Osteoblast (primary cell): ENCODE measurements around the gene ADAM15. TPM values are rescaled to one million over a fixed set of nuclear protein-coding genes. Genes with fewer than 3 reads are reported as not detected.

Source experiments
- DNase-seq: peaks from one replicate; pipeline ENCODE4 v3.0.0; 2011; ENCODE audit warnings: low spot score, mixed read lengths; ENCODE audit not compliant: insufficient read length; ENCODE audit errors: missing footprints
- H2AFZ ChIP-seq: 2 replicates; pipeline ENCODE4 v1.6.0; 2011; ENCODE audit warnings: mild to moderate bottlenecking, low read length
- H3K27ac ChIP-seq: 2 replicates; pipeline ENCODE4 v1.5.1; 2011; ENCODE audit warnings: mild to moderate bottlenecking, low read depth, low read length, moderate library complexity
- H3K27me3 ChIP-seq: 2 replicates; pipeline ENCODE4 v1.6.0; 2012; ENCODE audit warnings: mild to moderate bottlenecking, control low read depth, inconsistent platforms, low read length, moderate library complexity; ENCODE audit not compliant: insufficient read depth
- H3K36me3 ChIP-seq: 2 replicates; pipeline ENCODE4 v1.5.1; 2011; ENCODE audit warnings: mild to moderate bottlenecking, low read length, control low read depth, moderate library complexity; ENCODE audit not compliant: insufficient read depth
- H3K4me1 ChIP-seq: 2 replicates; pipeline ENCODE4 v1.5.1; 2011; ENCODE audit warnings: mild to moderate bottlenecking, low read length, control low read depth, moderate library complexity; ENCODE audit not compliant: insufficient read depth
- H3K4me2 ChIP-seq: 2 replicates; pipeline ENCODE4 v1.6.0; 2011; ENCODE audit warnings: mild to moderate bottlenecking, low read length; ENCODE audit not compliant: insufficient read depth
- H3K4me3 ChIP-seq: fragments of 200-600 bp; sonication (generic); 3 replicates; pipeline ENCODE4 v1.5.1; 2012; ENCODE audit warnings: mild to moderate bottlenecking, low read length, inconsistent platforms; ENCODE audit not compliant: insufficient read depth
- H3K79me2 ChIP-seq: 2 replicates; pipeline ENCODE4 v1.6.0; 2012; ENCODE audit warnings: mild to moderate bottlenecking, low read length, control low read depth, inconsistent platforms; ENCODE audit not compliant: insufficient read depth
- H3K9me3 ChIP-seq: 2 replicates; pipeline ENCODE4 v1.5.1; 2011; ENCODE audit warnings: low read depth, low read length, control low read depth
- H4K20me1 ChIP-seq: 2 replicates; pipeline ENCODE4 v1.6.0; 2012; ENCODE audit warnings: mild to moderate bottlenecking, low read length, control low read depth; ENCODE audit not compliant: insufficient read depth
- total RNA-seq: library from RNA; depleted of rRNA; stranded (reverse); fragments of >200 nt; gene quantifications from 2 replicates; pipeline ENCODE4 v1.2.3, GENCODE V29; 2012
- TF ChIP-seq, protein P1 (sequence below): IDR thresholded peaks from 2 replicates; pipeline ENCODE4 v1.5.1; 2011; ENCODE audit warnings: mild to moderate bottlenecking, low read depth, low read length, moderate library complexity; ENCODE audit errors: extremely low read depth

The ADAM15 gene
- total RNA-seq, 1 donor = 101 TPM

- Histone ChIP-seq H4K20me1 (no peaks in the 10 kb centered on the region), H2AFZ (no peak overlapping the region)
Measured at GRCh38 chr1:155110826-155111225, 59.7 kb downstream of the ADAM15 start.

More at GRCh38 chr1:155110826-155111225, 59.7 kb downstream of the ADAM15 start:
- TF ChIP-seq, protein P1, sequence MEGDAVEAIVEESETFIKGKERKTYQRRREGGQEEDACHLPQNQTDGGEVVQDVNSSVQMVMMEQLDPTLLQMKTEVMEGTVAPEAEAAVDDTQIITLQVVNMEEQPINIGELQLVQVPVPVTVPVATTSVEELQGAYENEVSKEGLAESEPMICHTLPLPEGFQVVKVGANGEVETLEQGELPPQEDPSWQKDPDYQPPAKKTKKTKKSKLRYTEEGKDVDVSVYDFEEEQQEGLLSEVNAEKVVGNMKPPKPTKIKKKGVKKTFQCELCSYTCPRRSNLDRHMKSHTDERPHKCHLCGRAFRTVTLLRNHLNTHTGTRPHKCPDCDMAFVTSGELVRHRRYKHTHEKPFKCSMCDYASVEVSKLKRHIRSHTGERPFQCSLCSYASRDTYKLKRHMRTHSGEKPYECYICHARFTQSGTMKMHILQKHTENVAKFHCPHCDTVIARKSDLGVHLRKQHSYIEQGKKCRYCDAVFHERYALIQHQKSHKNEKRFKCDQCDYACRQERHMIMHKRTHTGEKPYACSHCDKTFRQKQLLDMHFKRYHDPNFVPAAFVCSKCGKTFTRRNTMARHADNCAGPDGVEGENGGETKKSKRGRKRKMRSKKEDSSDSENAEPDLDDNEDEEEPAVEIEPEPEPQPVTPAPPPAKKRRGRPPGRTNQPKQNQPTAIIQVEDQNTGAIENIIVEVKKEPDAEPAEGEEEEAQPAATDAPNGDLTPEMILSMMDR = no peak
- Histone ChIP-seq H3K4me1 (no peaks in the 10 kb centered on the region), H3K4me3 (no peak overlapping the region), H3K79me2 (no peaks in the 10 kb centered on the region), H3K36me3 (no peaks in the 10 kb centered on the region), H3K27ac (no peak overlapping the region), H3K27me3 (peaks cover 3% of the 10 kb centered on the region), H3K4me2 (no peak overlapping the region), H3K9me3 (no peaks in the 10 kb centered on the region)
- DNase-seq = no peak

Other genes starting within 250 kb of the ADAM15 start
- gene KCNN3, start 181.0 kb upstream of the ADAM15 start, total RNA-seq = under 0.01 TPM in 2 replicates
- 6.2 and 6.5 TPM in 2 replicates for gene PMVK, start 114.6 kb upstream of the ADAM15 start, total RNA-seq
- gene PBXIP1, start 95.2 kb upstream of the ADAM15 start, total RNA-seq = 90.1 and 92.8 TPM in 2 replicates
- 12.1 and 18.5 TPM in 2 replicates for gene PYGO2, start 89.5 kb upstream of the ADAM15 start, total RNA-seq
- 230 and 239 TPM in 2 replicates for gene SHC1, start 80.6 kb upstream of the ADAM15 start, total RNA-seq
- 23.2 and 23.3 TPM in 2 replicates for gene CKS1B, start 76.6 kb upstream of the ADAM15 start, total RNA-seq
- gene FLAD1, start 68.0 kb upstream of the ADAM15 start, total RNA-seq = 17.1 and 20.6 TPM in 2 replicates
- gene LENEP, start 57.7 kb upstream of the ADAM15 start, total RNA-seq = 0.88 TPM in 1 of 2 replicates, not detected in the other
- gene ZBTB7B, start 48.5 kb upstream of the ADAM15 start, total RNA-seq = 18.6 and 23.5 TPM in 2 replicates
- gene DCST2, start 17.5 kb upstream of the ADAM15 start, total RNA-seq = not detected in 2 replicates
- gene DCST1, start 17.5 kb upstream of the ADAM15 start, total RNA-seq = not detected in 2 replicates
- gene EFNA4, start 12.4 kb downstream of the ADAM15 start, total RNA-seq = 3.5 and 3.6 TPM in 2 replicates
- gene EFNA3, start 27.5 kb downstream of the ADAM15 start, total RNA-seq = 1.4 and 2.1 TPM in 2 replicates
- 0.36 and 0.88 TPM in 2 replicates for gene EFNA1, start 76.6 kb downstream of the ADAM15 start, total RNA-seq
- 34.5 and 38.0 TPM in 2 replicates for gene SLC50A1, start 84.5 kb downstream of the ADAM15 start, total RNA-seq
- gene DPM3, start 89.2 kb downstream of the ADAM15 start, total RNA-seq = 15.9 and 34.4 TPM in 2 replicates
- gene KRTCAP2, start 122.0 kb downstream of the ADAM15 start, total RNA-seq = 112 and 117 TPM in 2 replicates
- 3.2 and 3.3 TPM in 2 replicates for gene TRIM46, start 122.5 kb downstream of the ADAM15 start, total RNA-seq
- gene THBS3, start 156.6 kb downstream of the ADAM15 start, total RNA-seq = 61.9 and 66.6 TPM in 2 replicates
- 37.4 and 42.7 TPM in 2 replicates for gene MTX1, start 157.4 kb downstream of the ADAM15 start, total RNA-seq
- 6.5 and 7.7 TPM in 2 replicates for gene ENTREP3, start 204.2 kb downstream of the ADAM15 start, total RNA-seq
- 35.9 and 41.3 TPM in 2 replicates for gene SCAMP3, start 211.0 kb downstream of the ADAM15 start, total RNA-seq
- 17.4 and 19.7 TPM in 2 replicates for gene CLK2, start 222.2 kb downstream of the ADAM15 start, total RNA-seq
- 2.5 and 2.9 TPM in 2 replicates for gene HCN3, start 226.1 kb downstream of the ADAM15 start, total RNA-seq